ENCODE data around the gene SIRPB2.

GRCh38 chr20:1539816-1540419, 48.7 kb upstream of the SIRPB2 start:
- TF ChIP-seq TAF1 (IDR thresholded peaks at IDR 0.05; ENCODE audit: borderline replicate concordance, insufficient read depth, low read length) (no peak), POLR2AphosphoS5 (IDR thresholded peaks at IDR 0.05; ENCODE audit: low read depth, low read length) (no peak), REST (IDR thresholded peaks at IDR 0.05; ENCODE audit: insufficient read depth in 1 of 2, low read depth in 2 of 2, low read length in 2 of 2) (no peak)

Measured in PFSK-1 (cell line).